ENCODE results near the gene TAF15.

The TAF15 gene

DNA sequence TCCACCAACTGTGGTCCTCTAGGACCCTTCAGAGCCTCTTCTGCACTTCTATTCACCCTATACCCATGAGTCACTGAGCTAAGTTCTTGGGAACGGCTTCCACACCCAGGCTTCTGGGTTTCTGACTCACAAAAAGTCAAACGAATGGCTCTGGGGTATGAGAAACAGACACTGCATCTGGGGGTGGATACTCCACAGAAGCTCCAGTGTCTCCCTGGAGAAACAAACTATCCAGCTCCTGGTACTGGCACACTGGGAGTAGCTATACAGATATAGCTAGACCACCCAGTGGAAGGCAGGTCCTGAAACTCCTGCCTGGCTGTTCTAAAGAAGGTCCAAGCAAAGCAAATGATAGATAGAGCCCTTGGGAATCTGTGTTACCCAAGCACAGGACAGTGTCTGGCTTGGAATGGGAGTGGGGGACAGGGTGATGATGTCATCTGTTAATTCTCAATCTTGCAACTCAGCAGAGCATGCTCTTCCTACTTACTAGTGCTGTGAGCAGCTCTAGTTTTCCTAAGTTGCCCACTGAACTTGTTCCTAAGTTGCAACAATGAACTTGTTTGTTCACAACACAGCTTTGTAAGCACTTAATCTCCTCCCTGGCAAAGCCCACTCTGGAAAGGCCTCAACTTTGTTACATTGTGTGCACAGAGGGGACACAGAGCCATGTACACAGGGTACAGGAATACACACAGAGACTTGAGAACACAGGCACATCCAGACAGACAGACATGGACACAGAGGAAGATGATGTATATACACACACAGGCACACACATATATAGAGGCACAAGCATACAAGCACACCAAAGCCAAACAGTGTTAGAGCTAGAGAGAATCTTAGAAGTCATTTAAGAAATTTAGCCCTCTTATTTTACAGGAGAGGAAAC is 20.6 kb upstream of the TAF15 start:
- peak; percentile 23 for DNase-seq

DNA sequence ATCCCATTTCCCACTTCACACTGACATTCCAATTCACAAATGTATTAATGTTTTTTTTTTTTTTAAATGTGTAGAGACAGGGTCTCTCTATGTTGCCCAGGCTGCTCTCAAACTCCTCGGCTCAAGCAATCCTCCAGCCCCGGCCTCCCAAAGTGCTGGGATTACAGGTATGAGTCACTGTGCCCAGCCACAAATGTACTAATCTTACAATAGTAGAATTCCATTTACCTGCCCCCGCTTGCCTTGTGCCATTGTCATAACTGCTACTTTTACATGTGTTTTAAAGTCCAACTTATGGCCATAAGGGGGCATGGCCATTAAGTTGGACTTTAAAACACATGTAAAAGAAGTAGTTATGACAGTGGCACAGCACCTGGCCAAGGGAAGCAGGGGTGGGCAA is 18.4 kb upstream of the TAF15 start:
- DNase-seq, result no peak

- no peak for DNase-seq
Measured at GRCh38 chr17:35791681-35792350, 17.5 kb upstream of the TAF15 start.

- no peak for DNase-seq
Measured at GRCh38 chr17:35793257-35793656, 16.0 kb upstream of the TAF15 start.

GRCh38 chr17:35795007-35795870 is 14.0 kb upstream of the TAF15 start, which contains the start of gene MMP28:
Gene MMP28, minus strand, starts transcription at chr17:35795641. Its CDS starts 264 bp downstream, at chr17:35795377.
- DNase-seq, result peak; percentile 69

GRCh38 chr17:35795871-35796265 is 13.4 kb upstream of the TAF15 start:
- no peak for DNase-seq

DNA sequence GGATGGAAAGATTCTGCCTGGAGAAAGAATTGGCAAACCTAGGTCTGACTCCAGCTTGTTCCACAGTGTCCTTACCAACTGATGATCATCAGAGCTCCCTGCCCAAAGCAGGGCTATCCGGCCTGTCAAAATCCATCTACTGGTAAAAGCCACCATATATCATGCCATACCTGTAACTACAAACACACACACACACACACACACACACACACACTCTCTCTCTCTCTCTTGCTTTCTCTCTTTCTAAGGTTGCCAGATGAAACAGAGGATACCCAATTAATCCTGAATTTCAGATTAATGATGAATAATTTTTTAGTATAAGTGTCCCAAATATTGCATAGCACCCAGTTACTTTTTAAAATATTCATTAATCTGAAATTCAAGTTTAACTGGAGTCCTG is 12.3 kb upstream of the TAF15 start:
- DNase-seq, result no peak

DNA sequence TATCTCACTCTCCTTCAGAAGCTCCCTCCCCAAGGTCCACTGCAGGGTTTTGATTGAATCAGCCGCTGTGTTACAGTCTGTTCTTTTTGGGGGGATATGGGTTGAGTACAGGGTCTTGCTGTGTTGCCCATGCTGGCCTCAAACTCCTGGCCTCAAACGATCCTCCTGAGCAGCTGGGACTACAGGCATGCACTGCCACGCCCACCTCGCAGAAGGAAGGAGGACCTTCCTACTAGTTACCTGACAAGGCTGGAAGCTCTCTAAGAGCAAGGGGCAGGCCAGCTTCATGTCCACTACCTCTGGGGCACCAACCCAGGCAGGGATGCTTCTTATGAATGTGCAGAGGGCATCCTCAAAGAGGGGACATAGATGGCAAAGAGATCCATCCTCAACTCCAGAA is 11.9 kb upstream of the TAF15 start:
- no peak for DNase-seq

GRCh38 chr17:35797918-35798317 is 11.4 kb upstream of the TAF15 start:
- no peak for DNase-seq

GRCh38 chr17:35799942-35800341 is 9.3 kb upstream of the TAF15 start:
- DNase-seq, result no peak

GRCh38 chr17:35801583-35802224 is 7.6 kb upstream of the TAF15 start:
- peak; percentile 66 for DNase-seq

- peak; percentile 50 for DNase-seq
Measured at GRCh38 chr17:35804658-35805192, 4.6 kb upstream of the TAF15 start.

- DNase-seq, result no peak
Measured at GRCh38 chr17:35807371-35808144, 1.7 kb upstream of the TAF15 start.

DNA sequence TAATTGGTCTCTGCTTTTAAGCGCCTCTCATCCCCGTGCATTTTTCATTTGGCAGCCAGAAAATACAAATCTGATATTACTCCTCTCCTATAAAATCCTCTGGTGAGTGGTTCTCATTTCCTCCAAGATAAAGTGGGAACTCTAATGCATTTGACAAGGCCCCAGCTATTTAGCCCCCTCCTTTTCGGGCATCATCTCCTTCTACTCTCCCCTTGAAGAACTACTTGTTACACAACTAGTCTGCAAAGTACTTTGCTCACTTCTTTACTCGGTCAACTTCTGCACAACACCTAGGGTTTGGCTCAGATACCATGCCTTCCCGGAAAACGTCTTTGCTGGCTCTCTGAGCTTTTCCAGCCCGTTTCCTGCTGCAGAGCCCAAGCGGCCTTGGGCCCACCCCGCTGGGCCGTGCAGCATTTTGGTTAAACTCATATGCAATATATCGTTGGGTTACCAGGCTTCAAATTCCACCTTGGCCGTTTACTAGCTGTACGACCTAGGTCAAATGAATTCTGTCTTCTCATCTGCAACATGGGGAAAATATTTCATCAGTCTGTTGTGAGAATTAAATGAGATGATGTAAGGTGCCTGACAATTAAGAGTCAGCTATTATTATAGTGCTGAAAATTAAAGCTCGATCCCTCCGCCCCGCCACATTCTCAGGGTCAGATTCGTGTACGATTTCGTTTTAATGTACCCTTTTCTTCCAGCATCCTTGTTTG is 883 bp upstream of the TAF15 start:
- DNase-seq, result no peak

- DNase-seq, result no peak
Measured at GRCh38 chr17:35809855-35810461, 674 bp downstream of the TAF15 start.

DNA sequence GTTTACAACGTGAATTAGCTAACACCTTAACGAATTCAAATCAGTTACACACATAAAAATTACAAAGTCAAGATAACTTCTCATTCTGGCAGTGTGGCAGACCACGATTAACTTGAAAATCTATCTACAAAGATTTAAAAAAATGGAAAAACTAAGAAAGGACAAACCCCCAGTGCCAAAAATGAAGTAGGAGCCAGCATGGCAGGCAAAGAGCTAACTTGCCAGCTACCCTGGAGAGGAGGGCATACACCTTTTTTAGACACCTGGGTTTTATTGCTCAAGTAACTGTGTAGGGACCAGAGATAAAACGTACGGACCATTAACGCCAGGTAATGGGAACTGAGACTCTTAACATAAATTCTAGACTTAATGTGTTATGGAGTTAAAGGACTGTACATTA is 2.5 kb downstream of the TAF15 start:
- DNase-seq, result no peak

DNA sequence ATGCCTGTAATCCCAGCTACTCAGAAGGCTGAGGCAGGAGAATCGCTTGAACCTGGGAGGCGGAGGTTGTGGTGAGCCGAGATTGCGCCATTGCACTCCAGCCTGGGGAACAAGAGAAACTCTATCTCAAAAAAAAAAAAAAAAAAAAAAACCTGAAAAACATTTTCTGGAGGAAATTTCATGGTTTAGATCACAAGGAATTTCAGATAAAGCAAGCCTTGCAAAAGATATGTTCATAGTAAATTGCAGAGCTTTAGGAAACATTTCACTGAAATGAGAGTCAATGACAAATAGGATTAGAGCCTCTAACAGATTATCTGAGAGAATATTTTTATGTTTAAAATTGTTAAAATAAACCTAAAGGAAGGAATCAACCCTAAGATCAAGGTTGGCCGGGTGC is 3.2 kb downstream of the TAF15 start:
- DNase-seq, result no peak

- DNase-seq, result no peak
Measured at GRCh38 chr17:35816723-35817122, 7.4 kb downstream of the TAF15 start.

DNA sequence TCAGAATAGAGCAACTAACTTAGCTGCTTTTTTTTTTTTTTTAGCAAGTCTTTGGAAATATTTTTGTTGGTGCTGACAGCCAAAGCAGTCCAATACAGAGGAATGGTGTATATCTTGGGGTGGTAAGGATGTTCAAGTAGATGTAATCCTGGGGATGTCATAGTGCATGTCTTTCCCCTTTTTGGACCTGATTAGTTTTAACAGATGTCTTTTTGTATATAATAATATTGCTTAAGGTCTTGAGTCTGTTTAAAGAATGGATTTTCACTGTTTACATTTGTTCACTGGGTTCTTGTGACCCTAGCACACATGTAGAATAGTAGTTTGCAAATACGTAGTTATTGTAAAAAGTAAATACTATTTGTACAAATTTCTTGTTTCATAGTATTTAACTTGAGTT is 7.9 kb downstream of the TAF15 start:
- DNase-seq, result no peak

GRCh38 chr17:35819455-35819854 is 10.2 kb downstream of the TAF15 start:
- no peak for DNase-seq

All from CD4-positive, alpha-beta T cell treated with Interleukin-17A for 4 hours (primary cell).